MV-4-11 (cell line): ENCODE results near the gene TYR.
"Not testable (repeated sequence)": the region's sequence is repeated elsewhere in the genome, so short reads cannot be mapped to it uniquely, and the experiment has no call there.

Source experiments
- DNase-seq: peaks from one replicate; lab custom pipeline; 2025; lab: John Stamatoyannopoulos, UW

TYR gene

DNA sequence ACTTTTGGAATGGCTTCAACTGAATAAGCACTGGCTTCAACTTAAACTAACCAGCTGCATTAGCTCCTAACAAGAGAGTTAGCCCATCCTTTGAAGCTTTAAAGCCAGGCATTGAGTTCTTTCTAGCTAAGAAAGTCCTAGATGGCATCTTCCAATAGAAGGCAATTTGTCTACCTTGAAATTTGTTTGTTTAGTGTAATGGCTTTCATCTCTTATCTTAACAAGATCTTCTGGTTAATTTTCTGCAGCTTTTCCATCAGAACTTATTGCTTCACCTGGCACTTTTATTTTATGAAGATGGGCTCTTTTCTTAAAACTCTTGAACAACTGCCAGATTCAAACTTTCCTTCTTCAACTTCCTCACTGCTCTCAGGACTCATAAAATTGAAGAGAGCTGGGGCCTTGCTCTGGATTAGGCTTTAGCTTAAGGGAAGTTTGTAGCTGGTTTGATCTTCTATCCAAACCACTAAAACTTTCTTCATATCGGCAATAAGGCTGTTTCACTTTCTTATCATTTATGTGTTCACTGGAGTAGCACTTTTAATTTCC, 94.9 kb downstream of the TYR start:
- not testable (repeated sequence) for DNase-seq

DNA sequence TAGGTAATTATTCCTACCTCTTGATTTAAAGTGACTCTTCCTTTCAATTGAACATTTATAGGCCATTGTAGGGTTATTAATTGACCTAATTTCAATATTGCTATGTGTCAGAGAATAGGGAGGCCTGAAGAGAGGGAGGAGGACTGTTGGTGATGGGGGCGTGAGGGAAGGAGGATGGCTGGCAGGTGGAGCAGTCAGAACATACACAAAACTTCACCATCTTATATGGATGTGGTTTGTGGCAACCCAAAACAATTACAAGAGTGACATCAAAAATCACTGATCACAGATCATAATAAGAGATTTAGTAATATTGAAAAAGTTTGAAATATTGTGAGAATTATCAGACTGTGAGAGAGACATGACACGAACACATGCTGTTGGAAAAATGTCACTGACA, 95.5 kb downstream of the TYR start:
- DNase-seq = not testable (repeated sequence)

DNA sequence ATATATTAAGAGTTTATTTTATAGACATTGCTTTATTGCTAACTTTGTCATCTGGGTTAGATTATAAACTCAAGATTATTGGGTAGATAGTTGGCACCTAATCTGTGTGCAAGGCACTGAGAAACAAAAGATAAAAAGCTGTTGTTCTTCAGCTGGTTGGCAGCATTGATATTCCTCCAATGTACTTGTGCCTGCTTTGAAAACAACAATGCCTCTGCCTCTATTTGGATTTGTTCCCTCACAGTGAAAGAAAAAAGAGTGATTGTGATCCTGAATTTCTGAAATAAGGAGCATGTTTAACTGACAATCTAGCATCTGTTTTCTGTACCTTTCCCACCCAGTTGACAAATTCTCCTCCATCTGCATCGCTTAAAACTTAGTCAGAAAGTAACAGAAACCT, 98.3 kb downstream of the TYR start:
- DNase-seq = no peak

DNA sequence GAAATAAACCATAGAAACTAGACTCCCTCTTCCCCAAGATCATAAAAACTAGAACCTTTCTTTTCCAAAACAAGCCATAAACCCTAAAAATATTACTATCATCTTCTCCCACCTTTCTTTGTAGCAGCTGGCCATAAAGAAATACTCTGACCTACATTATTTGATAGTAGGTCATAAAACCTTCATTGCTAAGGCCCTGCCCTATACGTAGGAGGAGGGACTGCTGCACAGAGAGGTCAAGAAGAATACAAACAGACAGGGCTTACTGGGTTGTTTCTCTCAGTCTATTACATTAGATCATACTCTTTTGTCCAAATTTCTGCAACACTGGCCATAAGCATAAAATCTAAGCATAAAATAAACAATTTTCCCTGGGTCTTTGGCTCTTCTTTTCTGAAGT, 101.5 kb downstream of the TYR start:
- no peak for DNase-seq

DNA sequence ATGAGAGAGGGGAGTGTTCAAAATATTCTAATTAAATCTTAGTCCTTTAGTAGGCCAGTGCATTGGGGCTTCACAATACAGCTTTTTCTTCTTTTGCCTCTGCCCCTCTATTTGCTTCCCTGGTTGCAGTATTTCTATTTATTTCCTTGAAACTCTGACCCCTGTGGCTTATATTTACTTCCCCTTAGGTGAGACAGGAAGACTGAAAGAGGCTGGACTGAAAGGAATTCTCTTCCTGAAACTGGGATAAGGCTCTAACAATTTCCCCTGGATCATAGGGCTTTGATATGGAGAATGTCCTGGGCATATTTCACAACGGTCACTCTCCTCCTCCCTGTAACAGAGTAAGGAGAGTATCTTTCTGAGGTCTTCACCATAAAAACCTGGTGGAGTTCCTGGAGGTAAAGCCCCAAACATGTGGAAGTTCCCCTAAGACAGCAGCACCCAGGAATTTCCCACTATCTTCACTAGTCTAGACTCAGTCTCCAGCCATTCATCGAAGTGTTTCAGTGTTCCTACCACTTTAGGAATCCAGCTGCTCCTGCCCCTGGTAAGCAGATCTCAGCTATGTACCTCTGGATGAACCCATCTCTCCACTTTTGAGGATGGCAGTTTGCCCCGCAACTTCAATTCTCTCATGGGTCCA, 103.5 kb downstream of the TYR start:
- DNase-seq = not testable (repeated sequence)

DNA sequence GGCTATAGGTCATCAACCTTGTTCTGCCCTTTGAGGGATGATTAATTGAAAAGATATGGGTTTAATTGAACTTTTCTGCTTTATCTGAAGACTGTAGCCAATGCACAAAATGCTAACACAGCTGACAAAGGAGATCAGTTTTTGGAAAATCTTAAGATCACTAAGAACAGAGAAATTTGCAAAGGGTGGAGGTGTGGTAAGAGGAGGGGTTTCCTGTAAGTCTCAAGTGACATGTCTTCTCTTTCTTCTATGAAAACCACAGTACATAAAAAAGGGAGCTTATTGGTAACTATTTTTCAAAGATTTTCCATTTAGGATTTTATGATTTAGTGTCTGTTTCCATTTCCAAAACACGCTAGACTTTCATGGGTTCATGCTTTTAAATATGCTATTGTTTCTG, 108.9 kb downstream of the TYR start:
- not testable (repeated sequence) for DNase-seq

DNA sequence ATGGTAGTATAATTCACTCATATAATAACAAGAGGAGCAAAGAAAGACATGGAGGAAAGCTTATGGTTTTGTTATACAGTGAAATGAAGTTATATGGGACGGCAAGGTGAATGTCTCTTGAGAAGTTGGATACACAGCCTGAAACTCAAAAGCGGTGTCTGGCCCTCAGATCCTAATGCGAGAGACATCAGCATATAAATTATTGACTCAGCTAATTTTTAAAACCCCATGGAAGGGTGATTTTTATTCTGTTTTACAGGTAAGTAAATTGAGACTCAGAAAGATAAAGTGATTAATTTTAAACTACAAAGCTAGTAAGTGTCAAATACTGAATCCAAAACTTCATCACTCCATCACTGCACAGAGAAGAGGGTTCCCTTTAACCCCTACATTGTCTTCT, 110.3 kb downstream of the TYR start:
- DNase-seq = not testable (repeated sequence)

DNA sequence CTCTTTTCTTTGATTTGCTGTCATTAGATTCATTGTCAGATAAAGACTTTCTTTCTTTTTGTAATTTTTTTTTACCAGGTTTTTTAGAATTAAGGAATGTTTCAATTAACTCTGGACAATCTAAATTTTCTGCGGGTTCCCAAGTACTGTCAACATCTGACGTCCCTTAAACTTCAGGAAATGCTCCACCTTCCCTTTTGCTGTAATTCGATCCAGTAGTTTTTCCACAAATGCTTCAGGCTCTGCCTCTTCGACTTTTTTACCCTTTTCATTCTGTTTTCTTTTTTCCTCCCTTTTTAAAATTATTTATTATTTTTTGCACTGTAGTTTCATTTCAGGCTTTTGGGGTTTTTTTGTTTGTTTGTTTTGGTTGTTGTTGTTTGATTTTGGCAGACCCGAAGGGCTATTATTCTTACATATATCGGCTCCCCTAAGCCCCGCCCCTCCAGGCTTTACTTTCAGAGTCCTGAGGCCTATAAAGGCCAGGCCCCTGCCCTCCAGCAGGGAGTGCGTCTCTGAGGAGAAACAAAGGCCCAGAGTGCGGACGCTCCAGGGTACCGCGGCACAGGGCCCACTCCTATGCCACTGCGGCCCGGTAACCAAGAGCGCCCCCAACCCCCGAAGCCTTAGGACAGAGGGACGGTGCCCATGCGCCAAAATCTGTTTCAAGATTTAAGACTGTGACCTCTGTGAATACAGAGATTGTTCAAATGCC, 116.4 kb downstream of the TYR start:
- DNase-seq = no peak

DNA sequence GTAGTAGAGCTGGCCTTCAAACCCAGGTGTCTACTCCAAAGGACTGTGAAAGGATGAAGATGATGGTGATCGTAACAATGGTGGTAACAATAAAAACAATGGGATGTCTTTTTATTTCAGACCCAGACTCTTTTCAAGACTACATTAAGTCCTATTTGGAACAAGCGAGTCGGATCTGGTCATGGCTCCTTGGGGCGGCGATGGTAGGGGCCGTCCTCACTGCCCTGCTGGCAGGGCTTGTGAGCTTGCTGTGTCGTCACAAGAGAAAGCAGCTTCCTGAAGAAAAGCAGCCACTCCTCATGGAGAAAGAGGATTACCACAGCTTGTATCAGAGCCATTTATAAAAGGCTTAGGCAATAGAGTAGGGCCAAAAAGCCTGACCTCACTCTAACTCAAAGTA, 117.3 kb downstream of the TYR start:
- DNase-seq = not testable (repeated sequence)

DNA sequence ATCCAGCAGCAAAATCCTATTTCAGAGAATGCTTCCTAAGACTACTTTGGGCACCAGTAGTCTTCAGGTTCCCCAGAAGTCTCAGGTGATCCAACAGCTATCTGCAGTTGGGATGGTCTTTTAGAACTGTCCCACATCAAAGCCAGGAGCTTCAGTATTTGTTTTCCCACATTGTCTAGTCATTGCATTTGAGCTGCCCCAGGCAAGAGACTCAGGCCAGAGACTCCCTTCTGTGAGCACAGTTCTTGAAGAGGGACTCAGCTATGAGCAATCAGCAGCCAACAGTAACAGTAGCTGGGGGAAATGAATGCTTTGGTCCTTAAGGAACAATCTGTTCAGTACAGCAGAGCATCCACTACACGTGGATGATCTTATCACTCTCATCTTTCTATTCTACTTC, 125.4 kb downstream of the TYR start:
- not testable (repeated sequence) for DNase-seq

DNA sequence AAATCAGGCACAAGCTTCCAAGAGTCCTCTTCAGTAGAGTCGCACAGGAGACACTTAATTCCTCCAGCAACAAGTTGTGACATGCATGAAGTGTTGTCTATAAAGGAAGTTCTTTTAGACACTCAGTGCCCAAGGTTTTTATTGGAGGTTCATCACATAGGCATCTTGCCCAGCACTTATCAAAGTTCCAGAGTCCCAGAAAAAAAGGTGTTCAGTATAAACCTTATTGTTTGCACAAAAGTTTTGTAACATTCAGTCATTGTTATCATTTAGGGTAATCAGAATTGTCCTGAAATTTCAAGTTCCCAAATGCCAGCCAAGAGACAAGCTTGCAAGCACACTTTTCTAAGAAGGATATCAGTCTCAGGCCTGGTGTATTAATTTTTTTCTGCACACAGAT, 130.6 kb downstream of the TYR start:
- DNase-seq = not testable (repeated sequence)

DNA sequence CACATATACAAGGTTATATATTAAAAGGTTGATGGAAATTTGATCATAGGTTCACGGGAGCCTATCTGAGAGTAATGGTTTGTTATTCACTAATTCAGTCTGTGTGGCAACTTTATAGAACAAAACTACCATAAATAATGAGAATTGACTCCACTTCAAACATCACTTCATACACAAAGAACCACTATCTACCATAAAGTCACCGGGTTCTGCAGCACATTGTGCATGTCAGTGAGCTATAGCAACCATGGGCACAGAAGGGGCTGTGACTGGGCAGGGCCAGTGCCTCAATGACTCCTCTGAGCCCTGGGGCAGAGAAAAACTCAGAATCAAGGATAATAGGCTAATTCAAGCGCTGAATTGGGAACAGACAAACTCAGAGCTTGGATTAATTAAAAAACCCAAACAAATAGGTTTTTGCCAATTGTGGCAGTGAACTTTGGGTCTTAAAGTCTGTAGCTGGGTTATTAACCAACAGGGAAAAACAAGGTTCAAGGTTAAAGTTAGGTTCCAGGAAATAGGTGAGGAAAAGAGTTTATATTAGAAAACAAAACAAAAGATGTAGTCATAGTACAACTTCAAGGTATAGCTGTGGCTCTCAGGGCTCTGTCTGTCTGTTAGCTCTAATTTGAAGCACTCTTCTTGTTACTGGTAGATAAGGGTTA, 131.8 kb downstream of the TYR start:
- DNase-seq = not testable (repeated sequence)

DNA sequence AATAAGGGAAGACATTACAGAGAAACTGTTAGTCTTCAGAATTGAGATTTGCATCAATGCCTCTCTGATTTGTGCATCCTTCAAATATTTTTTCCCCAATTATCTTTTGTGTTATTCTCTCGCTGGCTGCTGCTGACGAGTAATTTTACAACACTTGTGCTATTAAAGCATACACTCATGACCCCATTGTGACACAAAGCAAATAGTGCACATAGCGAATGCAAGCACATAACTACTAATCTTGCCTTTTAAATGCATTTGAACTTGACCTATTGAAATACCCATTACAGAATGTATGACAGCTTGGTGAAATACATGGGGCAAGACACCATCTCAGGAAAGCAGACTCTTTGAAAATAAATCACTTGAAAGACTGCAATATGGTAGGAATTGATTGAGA, 132.9 kb downstream of the TYR start:
- not testable (repeated sequence) for DNase-seq

DNA sequence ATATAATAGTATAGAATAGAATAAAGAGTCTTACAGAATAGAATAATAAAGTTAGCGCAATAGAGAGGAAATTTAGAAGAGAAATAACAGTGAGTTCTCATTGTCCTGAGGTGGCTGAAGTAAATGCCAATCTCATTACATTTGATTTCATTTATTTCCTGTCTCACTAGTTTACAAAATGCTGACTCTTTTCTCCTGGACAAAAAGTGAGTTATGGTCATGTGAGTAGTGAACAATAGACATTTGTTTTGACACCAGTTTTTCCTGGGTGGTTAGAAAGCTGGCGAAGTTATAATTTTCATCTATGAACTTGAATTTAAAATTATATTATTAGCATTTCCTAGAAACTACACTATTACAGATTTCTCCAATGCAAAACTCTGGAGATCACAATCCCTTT, 143.7 kb downstream of the TYR start:
- no peak for DNase-seq

DNA sequence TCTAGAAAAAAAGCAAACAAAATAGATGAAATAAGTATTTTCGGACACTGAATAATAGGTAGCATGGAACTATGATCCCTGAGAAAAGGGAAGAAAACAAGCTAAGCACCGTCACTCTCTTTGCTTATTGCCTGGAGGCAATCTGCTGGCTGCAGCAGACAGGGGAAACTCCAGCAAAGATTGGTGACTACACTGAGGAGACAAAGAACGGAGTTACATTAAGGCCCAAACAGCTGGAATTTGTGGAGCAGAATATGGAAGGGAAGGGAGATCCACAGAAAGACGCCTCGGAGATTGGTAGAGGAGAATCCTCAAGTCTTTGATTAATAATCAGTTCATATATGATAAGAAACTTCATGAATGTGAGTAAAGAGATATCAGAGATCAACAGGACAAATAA, 150.2 kb downstream of the TYR start:
- no peak for DNase-seq

DNA sequence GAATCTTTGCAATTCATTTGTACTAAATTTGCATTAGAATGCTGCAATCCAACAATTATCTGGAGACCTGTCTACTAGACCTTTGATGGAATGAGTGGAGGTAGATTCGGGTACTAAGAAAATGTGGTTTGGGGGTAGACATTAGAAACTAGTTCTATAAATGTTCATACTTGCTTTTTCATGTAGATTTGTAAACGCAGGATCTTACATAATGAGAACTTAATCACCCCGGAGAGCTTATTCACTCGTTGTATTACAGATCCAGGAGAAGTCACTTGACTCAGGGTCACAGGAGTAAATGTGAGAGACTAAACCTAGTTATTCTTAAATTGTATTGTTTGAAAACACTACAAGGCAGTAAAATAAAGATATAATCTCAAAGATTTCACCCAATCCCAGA, 154.3 kb downstream of the TYR start:
- DNase-seq = not testable (repeated sequence)

DNA sequence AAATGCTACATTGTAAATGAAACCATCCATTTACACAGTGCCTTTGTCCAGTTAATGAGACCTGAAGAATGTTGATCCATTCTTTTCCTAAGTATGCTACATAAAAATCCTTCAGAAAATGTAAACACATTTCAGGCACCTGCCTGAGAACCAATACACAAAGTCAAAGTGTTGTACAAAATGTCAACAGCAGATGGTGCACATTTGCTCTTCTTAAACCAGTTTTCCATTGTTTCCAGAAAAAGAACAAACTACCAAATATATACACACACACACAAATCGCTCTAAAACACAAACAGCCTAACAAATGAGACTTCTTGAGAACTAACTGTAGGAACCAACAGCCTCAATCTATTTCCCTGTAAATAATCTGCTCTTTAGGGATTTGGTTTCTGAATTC, 156.0 kb downstream of the TYR start:
- not testable (repeated sequence) for DNase-seq

DNA sequence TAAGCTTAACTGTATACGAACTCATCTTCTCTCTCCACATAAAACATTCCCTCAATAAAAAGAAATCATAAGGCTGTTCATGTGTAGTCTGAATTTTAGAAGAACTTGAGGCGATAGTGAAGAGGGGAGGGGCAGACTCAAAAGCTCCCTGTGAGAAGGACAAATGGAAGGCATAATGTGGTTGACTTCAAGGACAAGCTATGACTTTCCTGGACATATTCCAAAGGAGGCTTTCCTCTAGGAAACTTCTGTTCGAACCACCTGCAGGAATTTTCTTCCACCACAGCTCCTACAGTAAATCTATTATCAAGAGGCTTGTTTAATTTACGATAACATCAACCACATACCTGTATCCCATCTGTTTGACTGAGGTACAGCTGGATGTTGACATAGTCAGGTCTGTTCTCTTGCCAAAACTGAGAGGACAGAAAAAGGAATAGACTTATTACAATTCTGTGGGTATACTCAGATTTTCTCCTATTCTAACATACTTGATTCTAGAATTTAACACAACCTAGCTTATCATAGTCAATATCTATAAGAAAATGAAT, 159.5 kb downstream of the TYR start:
- not testable (repeated sequence) for DNase-seq

DNA sequence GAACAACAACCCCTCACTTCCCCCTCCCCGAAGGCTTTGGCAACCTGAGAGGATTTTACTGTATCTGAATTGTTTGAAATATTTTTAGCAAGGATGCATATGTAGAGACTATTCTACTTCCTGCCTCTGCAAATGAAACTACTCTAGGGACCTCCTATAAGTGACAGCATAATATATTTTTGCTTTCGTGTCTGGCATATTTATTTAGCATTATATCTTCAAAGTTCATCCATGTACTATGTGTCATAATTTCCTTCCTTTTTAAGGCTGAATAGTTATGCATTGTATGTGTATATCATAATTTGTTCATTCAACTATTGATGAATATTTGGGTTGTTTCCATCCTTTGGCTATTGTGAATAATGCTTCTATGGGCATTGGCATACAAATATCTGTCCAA, 160.4 kb downstream of the TYR start:
- not testable (repeated sequence) for DNase-seq

DNA sequence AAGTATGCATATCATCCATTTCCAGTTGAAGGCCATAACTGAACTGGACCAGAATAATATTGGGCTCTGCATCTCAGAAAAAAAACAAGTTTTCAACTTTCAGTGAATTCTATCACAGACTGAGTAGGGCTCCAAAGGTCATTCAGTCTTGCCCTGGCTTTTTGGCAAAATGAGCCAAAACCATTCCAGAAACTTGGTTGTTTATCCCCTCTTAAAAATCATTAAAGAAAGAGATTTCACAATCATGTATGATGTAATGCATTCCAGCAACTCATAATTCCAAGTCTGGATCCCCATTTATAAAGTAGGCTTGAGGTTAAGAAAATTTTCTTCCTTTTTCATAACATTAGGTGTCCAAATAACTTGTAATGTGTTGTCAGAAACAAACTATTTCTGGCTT, 162.8 kb downstream of the TYR start:
- DNase-seq = not testable (repeated sequence)

DNA sequence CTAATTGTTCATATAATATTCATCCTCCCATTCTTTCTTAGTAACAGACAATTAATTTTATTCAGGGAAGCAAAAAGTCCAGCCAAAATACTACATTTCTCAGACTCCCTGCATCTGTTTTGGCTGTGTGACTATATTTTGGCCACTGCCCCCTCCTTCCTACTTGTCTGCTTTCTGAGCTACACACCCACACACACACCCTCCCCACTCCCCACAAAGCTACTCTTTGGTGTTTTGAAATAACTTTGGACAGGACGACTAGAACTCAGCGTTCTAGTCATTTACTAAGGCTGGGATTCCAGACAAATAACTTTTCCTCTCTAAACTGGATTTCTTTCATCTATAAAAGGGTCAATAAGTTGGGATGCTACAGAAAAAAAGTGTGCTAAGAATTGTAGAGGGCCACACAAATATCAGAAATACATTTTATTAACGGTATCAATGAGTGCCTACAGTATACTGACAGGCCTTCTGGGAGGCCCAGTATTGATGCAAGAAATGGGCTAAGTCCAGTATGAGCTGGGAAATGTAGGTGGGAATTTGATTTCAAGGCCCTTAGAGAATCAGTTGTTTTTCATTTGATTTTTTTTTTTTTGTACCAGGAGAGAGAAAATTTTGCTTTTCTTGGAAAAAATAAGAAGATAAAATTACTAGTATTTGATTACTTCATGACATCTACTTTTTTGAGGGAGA, 165.4 kb downstream of the TYR start:
- DNase-seq = not testable (repeated sequence)
